ENCODE data around the gene TOR1AIP1. TPM values are rescaled to one million over a fixed set of nuclear protein-coding genes. Genes with fewer than 3 reads are reported as not detected.

Gene TOR1AIP1
- total and polyA plus RNA-seq, 7 donors = 15.5 to 59.6 (median 35.1) TPM

- peaks cover 61% of the 10 kb centered on the region for H3K4me1 ChIP-seq
- H3K27me3 ChIP-seq (ENCODE audit: insufficient read depth in 3 of 3, low read length in 2 of 3) = no peaks in the 10 kb centered on the region
- peak overlapping the region; percentile 87 for H3K27ac ChIP-seq
- no peaks in the 10 kb centered on the region for H3K9me3 ChIP-seq
- intact Hi-C loops (cut with DNase I) = no loop called here
- H3K4me3 ChIP-seq = peak overlapping the region; percentile 79
- no peak for TF ChIP-seq CTCF (IDR thresholded peaks at IDR 0.05)
- H3K36me3 ChIP-seq (ENCODE audit: insufficient read depth in 1 of 2, low read depth in 1 of 2) = peaks cover 2 to 24% of the 10 kb centered on the region in 2 donors
- DNase-seq = no peak
- ATAC-seq = peak in 1 of 4 donors; percentile 50
- WGBS, 3 donors = 43 to 53% (median 47%) methylated on average over 3 of the region's 3 CpGs
These were observed 5.8 kb upstream of the TOR1AIP1 start for GRCh38 chr1:179876300-179876715.

GRCh38 chr1:179877586-179878265 is 4.4 kb upstream of the TOR1AIP1 start, which contains the start of gene TOR1AIP2:
TOR1AIP2 (minus strand) TSS chr1:179877803; CDS start chr1:179852665, 25,138 bp downstream.
- Histone ChIP-seq H3K4me3 (peak within 1 kb of the TSS; percentile 79), H3K9me3 (no peaks in the 10 kb centered on the region), H3K27me3 (ENCODE audit: insufficient read depth in 3 of 3, low read length in 2 of 3) (no peaks in the 10 kb centered on the region), H3K4me1 (peaks cover 47% of the 10 kb centered on the region), H3K27ac (peak within 1 kb of the TSS; percentile 87), H3K36me3 (ENCODE audit: insufficient read depth in 1 of 2, low read depth in 1 of 2) (peaks cover 2 to 24% of the 10 kb centered on the region in 2 donors)
- DNase-seq = peak; percentile 89 to 94
- 3 to 5% (median 3%) methylated on average over 31 of the region's 31 CpGs for WGBS, 3 donors
- peak; percentile 71 to 76 (median 74) for ATAC-seq
- no peak for TF ChIP-seq CTCF (IDR thresholded peaks at IDR 0.05)
- intact Hi-C loops (cut with DNase I) = no loop called here

GRCh38 chr1:179879797-179880196 is 2.3 kb upstream of the TOR1AIP1 start:
- WGBS, 3 donors = 88 to 92% (median 92%) methylated on average over 2 of the region's 2 CpGs
- ATAC-seq = no peak
- Histone ChIP-seq H3K4me3 (no peak overlapping the region), H3K27me3 (ENCODE audit: insufficient read depth in 3 of 3, low read length in 2 of 3) (no peaks in the 10 kb centered on the region), H3K9me3 (no peaks in the 10 kb centered on the region), H3K27ac (peak overlapping the region; percentile 99), H3K36me3 (ENCODE audit: insufficient read depth in 1 of 2, low read depth in 1 of 2) (peaks cover 0 to 19% of the 10 kb centered on the region in 2 donors), H3K4me1 (peaks cover 43% of the 10 kb centered on the region)
- intact Hi-C loops (cut with DNase I) = loop anchor here in 1 of 2 donors (10.0 kb wide), 1 partner anchor 295 kb away; no protein-coding TSS in a partner anchor
- TF ChIP-seq CTCF (IDR thresholded peaks at IDR 0.05) = no peak
- DNase-seq = no peak

- Histone ChIP-seq H3K4me1 (peaks cover 43% of the 10 kb centered on the region), H3K27ac (peak overlapping the region; percentile 99), H3K4me3 (peak overlapping the region; percentile 91), H3K36me3 (ENCODE audit: insufficient read depth in 1 of 2, low read depth in 1 of 2) (peaks cover 0 to 31% of the 10 kb centered on the region in 2 donors), H3K9me3 (no peaks in the 10 kb centered on the region), H3K27me3 (ENCODE audit: insufficient read depth in 3 of 3, low read length in 2 of 3) (no peaks in the 10 kb centered on the region)
- peak in 1 of 2 donors; percentile 96 for DNase-seq
- no peak for TF ChIP-seq CTCF (IDR thresholded peaks at IDR 0.05)
- WGBS, 3 donors = 0 to 1% (median 0%) methylated on average over 21 to 22 of the region's 22 CpGs
- intact Hi-C loops (cut with DNase I) = loop anchor here (2.0 to 10.0 kb wide), 2 partner anchors 73 to 293 kb away; partner anchors contain the start of gene CEP350 (in 2 of the 2)
- peak; percentile 34 to 56 (median 40) for ATAC-seq
These were observed 338 bp upstream of the TOR1AIP1 start for GRCh38 chr1:179881642-179882252.
